Naive thymus-derived CD8-positive, alpha-beta T cell (primary cell): ENCODE data around the gene TACR2. TPM values are rescaled to one million over a fixed set of nuclear protein-coding genes. Genes with fewer than 3 reads are reported as not detected.

Source experiments
- ATAC-seq, 2 donors: fragments of 150-1000 bp; cut with Tn5 transposase in 1 of 2; sonication (Bioruptor Pico), chemical (Tn5 transposase) in 1 of 2; 1 replicate in 1 of 2; 2 replicates in 1 of 2; pipeline ENCODE4 v1.10.0; 2021; ENCODE audit warnings: mild to moderate bottlenecking in 2 of 2, moderate library complexity in 2 of 2
- POLR2A ChIA-PET: fragments of 350-600 bp; sonication (Branson Sonifier 250); formaldehyde crosslinking; loops from one replicate; lab custom pipeline; 2021; ENCODE audit warnings: antibody characterized with exemption; lab: Charles Lee
- DNase-seq, 10 donors: peaks; one replicate each; pipeline versions ENCODE4 v3.0.0 to v3.0.0-alpha.2; 2020 to 2022
- H3K27ac Mint-ChIP-seq, 10 donors: one replicate each; pipeline ENCODE4 v1.8.0; 2020 to 2022; ENCODE audit warnings: mild to moderate bottlenecking in 10 of 10, mixed read lengths in 10 of 10, moderate library complexity in 4 of 10, inconsistent platforms in 1 of 10
- H3K27me3 Mint-ChIP-seq, 5 donors: one replicate each; pipeline ENCODE4 v1.8.0; 2021 to 2022; ENCODE audit warnings: mixed read lengths in 5 of 5
- H3K36me3 Mint-ChIP-seq, 3 donors: one replicate each; pipeline ENCODE4 v1.8.0; 2020 to 2022; ENCODE audit warnings: mixed read lengths in 3 of 3, mild to moderate bottlenecking in 2 of 3, inconsistent platforms in 1 of 3
- H3K4me1 Mint-ChIP-seq, 4 donors: one replicate each; pipeline ENCODE4 v1.8.0; 2021 to 2022; ENCODE audit warnings: mixed read lengths in 4 of 4
- H3K4me3 Mint-ChIP-seq, 10 donors: one replicate each; pipeline ENCODE4 v1.8.0; 2020 to 2022; ENCODE audit warnings: mild to moderate bottlenecking in 10 of 10, mixed read lengths in 10 of 10, moderate library complexity in 6 of 10, inconsistent platforms in 1 of 10
- H3K9me3 Mint-ChIP-seq, 9 donors: one replicate each; pipeline ENCODE4 v1.8.0; 2020 to 2022; ENCODE audit warnings: mixed read lengths in 9 of 9, mild to moderate bottlenecking in 3 of 9, inconsistent platforms in 1 of 9, moderate library complexity in 1 of 9
- polyA plus RNA-seq, 3 donors: library from polyadenylated mRNA; unstranded; fragments of 300-500 nt; fragmentation: Illumina TruSeq; gene quantifications; one replicate each; pipeline ENCODE4 v1.2.3, GENCODE V29; 2021
- total RNA-seq, 8 experiments: library from RNA in 2 of 8; stranded (reverse) in 2 of 8; gene quantifications; one replicate each; pipeline ENCODE4 v1.2.3 and lab custom pipeline; 2021 to 2026

Gene TACR2
- total and polyA plus RNA-seq, 5 experiments from 2014 or later: not detected

- peak overlapping the region; percentile 58 to 97 (median 92) for H3K27ac Mint-ChIP-seq
- H3K4me1 Mint-ChIP-seq: peaks cover 29 to 80% (median 67%) of the 10 kb centered on the region in 4 donors
- H3K9me3 Mint-ChIP-seq: no peaks in the 10 kb centered on the region
- POLR2A ChIA-PET: interaction anchor here (0.7 to 6.4 kb wide), 3 partner anchors 15 to 86 kb away, joined by 4 to 43 read pairs (median 12); no protein-coding TSS in a partner anchor
- DNase-seq (no peak), ATAC-seq (peak; percentile 40 to 44)
- peaks cover 0 to 22% (median 3%) of the 10 kb centered on the region in 3 donors for H3K36me3 Mint-ChIP-seq
- H3K4me3 Mint-ChIP-seq: peak overlapping the region; percentile 39 to 84 (median 64)
- no peaks in the 10 kb centered on the region for H3K27me3 Mint-ChIP-seq
Observed at GRCh38 chr10:69359148-69359547, 57.6 kb downstream of the TACR2 start.

GRCh38 chr10:69358148-69358795, 58.4 kb downstream of the TACR2 start:
- Mint-ChIP-seq H3K36me3 (peaks cover 0 to 19% (median 3%) of the 10 kb centered on the region in 3 donors), H3K27ac (peak overlapping the region; percentile 58 to 97 (median 92)), H3K4me3 (peak overlapping the region in 3 of 10 donors; percentile 19 to 49 (median 48)), H3K9me3 (no peaks in the 10 kb centered on the region), H3K27me3 (no peaks in the 10 kb centered on the region), H3K4me1 (peaks cover 34 to 80% (median 72%) of the 10 kb centered on the region in 4 donors)
- ATAC-seq: no peak
- DNase-seq: no peak
- POLR2A ChIA-PET: interaction anchor here (0.7 to 6.4 kb wide), 3 partner anchors 14 to 40 kb away, joined by 3 to 43 read pairs (median 12); no protein-coding TSS in a partner anchor

- POLR2A ChIA-PET: interaction anchor here (2.3 to 4.5 kb wide), 2 partner anchors 11 to 37 kb away, joined by 6 to 33 read pairs; no protein-coding TSS in a partner anchor
- no peaks in the 10 kb centered on the region for H3K27me3 Mint-ChIP-seq
- DNase-seq (no peak), ATAC-seq (no peak)
- H3K36me3 Mint-ChIP-seq: peaks cover 0 to 10% (median 0%) of the 10 kb centered on the region in 3 donors
- no peaks in the 10 kb centered on the region for H3K9me3 Mint-ChIP-seq
- peaks cover 25 to 76% (median 60%) of the 10 kb centered on the region in 4 donors for H3K4me1 Mint-ChIP-seq
- peak overlapping the region in 4 of 10 donors; percentile 44 to 76 (median 62) for H3K27ac Mint-ChIP-seq
- H3K4me3 Mint-ChIP-seq: no peak overlapping the region
Observed at GRCh38 chr10:69356187-69356586, 60.5 kb downstream of the TACR2 start.

- H3K27me3 Mint-ChIP-seq: no peaks in the 10 kb centered on the region
- ATAC-seq: peak; percentile 71 to 83
- peak in 2 of 10 donors; percentile 9 to 39 for DNase-seq
- H3K9me3 Mint-ChIP-seq: no peaks in the 10 kb centered on the region
- H3K4me3 Mint-ChIP-seq: peak overlapping the region in 9 of 10 donors; percentile 14 to 75 (median 52)
- H3K4me1 Mint-ChIP-seq: peaks cover 21 to 72% (median 55%) of the 10 kb centered on the region in 4 donors
- POLR2A ChIA-PET: interaction anchor here (0.7 to 4.5 kb wide), 5 partner anchors 9 to 145 kb away, joined by 4 to 33 read pairs (median 5); no protein-coding TSS in a partner anchor
- peaks cover 0 to 12% (median 0%) of the 10 kb centered on the region in 3 donors for H3K36me3 Mint-ChIP-seq
- peak overlapping the region; percentile 78 to 96 (median 86) for H3K27ac Mint-ChIP-seq
Observed at GRCh38 chr10:69353977-69354635, 62.6 kb downstream of the TACR2 start.

Other genes with a start within 250 kb of the TACR2 start
- 10 to 100 TPM; 39.5 to 40.3 TPM for gene SUPV3L1, start 236.7 kb downstream of the TACR2 start, total RNA-seq
- gene SUPV3L1, start 236.7 kb downstream of the TACR2 start, polyA plus RNA-seq: 10 to 100 TPM; 10.8 to 17.8 (median 13.5) TPM
- gene HKDC1, start 196.6 kb downstream of the TACR2 start, total RNA-seq: under 1 TPM; 0.65 to 0.80 TPM
- gene HKDC1, start 196.6 kb downstream of the TACR2 start, polyA plus RNA-seq: 1 to 10 TPM in 2 of 3 donors, under 1 TPM in 1; 0.97 to 4.3 (median 1.1) TPM
- 10 to 100 TPM; 63.5 to 67.1 TPM for gene HK1, start 138.4 kb downstream of the TACR2 start, total RNA-seq
- gene HK1, start 138.4 kb downstream of the TACR2 start, polyA plus RNA-seq: 100 to 1,000 TPM in 1 of 3 donors, 10 to 100 TPM in 2; 89.9 to 129 (median 97.1) TPM
- under 1 TPM; 0.55 to 0.68 TPM for gene TSPAN15, start 34.5 kb upstream of the TACR2 start, total RNA-seq
- gene TSPAN15, start 34.5 kb upstream of the TACR2 start, polyA plus RNA-seq: 1 to 10 TPM in 1 of 3 donors, under 1 TPM in 1, not detected in 1; 0.92 to 1.1 TPM
- not detected for gene NEUROG3, start 156.5 kb upstream of the TACR2 start, total RNA-seq
- gene NEUROG3, start 156.5 kb upstream of the TACR2 start, polyA plus RNA-seq: under 1 TPM in 1 of 3 donors, not detected in 2; 0.28 TPM
- 10 to 100 TPM; 11.2 to 15.2 TPM for gene FAM241B, start 213.3 kb upstream of the TACR2 start, total RNA-seq
- gene FAM241B, start 213.3 kb upstream of the TACR2 start, polyA plus RNA-seq: 10 to 100 TPM; 12.3 to 18.5 (median 16.0) TPM